SK-N-MC (cell line): ENCODE results near the gene SLC30A7.

Source experiments
- EZH2 ChIP-seq: fragments of 200-600 bp; sonication (generic); IDR thresholded peaks from one replicate; pipeline ENCODE4 v1.6.1; 2017; ENCODE audit warnings: antibody characterized with exemption
- FOXP2 ChIP-seq: optimal IDR thresholded peaks from 2 replicates; pipeline ENCODE3; 2011; ENCODE audit warnings: mild to moderate bottlenecking, moderate library complexity; ENCODE audit not compliant: insufficient read depth; ENCODE audit errors: extremely low read length, control extremely low read depth
- POLR2AphosphoS5 ChIP-seq: IDR thresholded peaks from 2 replicates; pipeline ENCODE4 v1.6.1; 2012; ENCODE audit warnings: mild to moderate bottlenecking, low read depth, low read length, borderline replicate concordance

DNA sequence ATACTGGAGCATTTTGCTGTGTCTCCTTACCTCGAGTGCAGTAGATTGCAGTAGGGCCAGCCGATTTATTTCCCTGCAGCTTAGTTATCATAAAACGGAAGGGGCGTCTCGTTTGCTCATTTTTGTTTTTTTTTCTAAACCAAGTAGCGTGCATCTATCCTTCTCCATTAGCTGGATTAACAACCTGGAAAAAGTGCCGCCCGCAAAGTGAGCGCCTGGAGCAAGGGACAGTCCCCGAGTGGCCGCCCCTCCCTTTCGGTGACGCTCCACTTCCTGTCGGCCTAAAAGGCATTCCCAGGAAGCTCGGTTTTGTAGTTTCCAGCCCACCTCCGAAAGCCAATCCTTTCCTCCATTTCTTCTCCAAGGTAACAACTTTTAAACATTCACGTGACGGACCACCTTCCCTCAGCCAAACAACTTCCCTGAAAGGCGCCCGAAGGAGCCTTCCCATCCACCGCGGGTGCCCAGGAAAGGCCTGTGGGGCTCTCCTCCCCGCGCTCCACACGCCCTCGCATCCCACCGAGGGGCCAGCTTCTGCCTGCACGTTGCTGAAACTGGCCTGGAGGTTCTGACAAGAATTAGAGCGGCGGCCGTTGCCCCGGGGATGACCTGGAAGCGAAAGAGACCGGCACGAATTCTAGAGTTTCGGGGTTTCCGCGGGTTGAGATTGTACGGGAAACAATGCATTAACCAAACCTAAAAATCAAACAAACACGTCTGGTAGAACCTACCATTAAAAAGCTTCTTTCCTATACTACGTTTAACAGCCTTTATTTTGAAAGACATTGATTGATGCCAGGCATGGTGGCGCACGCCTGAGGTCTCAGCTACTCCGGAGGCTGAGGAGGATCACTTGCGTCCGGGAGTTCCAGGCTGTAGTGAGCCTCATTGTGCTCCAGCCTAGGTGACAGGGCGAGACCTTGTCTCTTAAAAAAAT is 1.0 kb upstream of the SLC30A7 start, which contains the start of gene EXTL2:
- TF ChIP-seq POLR2AphosphoS5: no peak; the same call in none of the 2 replicates
- TF ChIP-seq EZH2: no peak
- TF ChIP-seq FOXP2: peak; percentile 62
